ENCODE measurements around the gene SHROOM3.

SHROOM3 gene

GRCh38 chr4:76729980-76730379 is 295.0 kb downstream of the SHROOM3 start:
- no peaks in the 10 kb centered on the region for H3K36me3 ChIP-seq (ENCODE audit: control insufficient read depth, insufficient read depth, low read length)
- TF ChIP-seq CTCF (IDR thresholded peaks at IDR 0.05; ENCODE audit: insufficient read depth, low read length, poor library complexity, severe bottlenecking) = no peak
- H3K4me3 ChIP-seq (replicated peaks; ENCODE audit: low read depth, low read length) = no peak overlapping the region
- H3K27me3 ChIP-seq (replicated peaks; ENCODE audit: control insufficient read depth, insufficient read depth, low read length) = no peaks in the 10 kb centered on the region
- no peak for DNase-seq (ENCODE audit: extremely low read depth, insufficient read length)

GRCh38 chr4:76732246-76732645 is 297.2 kb downstream of the SHROOM3 start:
- Histone ChIP-seq H3K36me3 (ENCODE audit: control insufficient read depth, insufficient read depth, low read length) (no peaks in the 10 kb centered on the region), H3K4me3 (replicated peaks; ENCODE audit: low read depth, low read length) (no peak overlapping the region), H3K27me3 (replicated peaks; ENCODE audit: control insufficient read depth, insufficient read depth, low read length) (no peaks in the 10 kb centered on the region)
- no peak for TF ChIP-seq CTCF (IDR thresholded peaks at IDR 0.05; ENCODE audit: insufficient read depth, low read length, poor library complexity, severe bottlenecking)
- DNase-seq (ENCODE audit: extremely low read depth, insufficient read length) = no peak

GRCh38 chr4:76733068-76733771 is 298.2 kb downstream of the SHROOM3 start:
- TF ChIP-seq CTCF (IDR thresholded peaks at IDR 0.05; ENCODE audit: insufficient read depth, low read length, poor library complexity, severe bottlenecking) = no peak
- no peaks in the 10 kb centered on the region for H3K36me3 ChIP-seq (ENCODE audit: control insufficient read depth, insufficient read depth, low read length)
- H3K4me3 ChIP-seq (replicated peaks; ENCODE audit: low read depth, low read length) = no peak overlapping the region
- H3K27me3 ChIP-seq (replicated peaks; ENCODE audit: control insufficient read depth, insufficient read depth, low read length) = no peaks in the 10 kb centered on the region
- DNase-seq (ENCODE audit: extremely low read depth, insufficient read length) = no peak

GRCh38 chr4:76736414-76736813 is 301.4 kb downstream of the SHROOM3 start:
- no peaks in the 10 kb centered on the region; the same call in none of the 2 replicates for H3K36me3 ChIP-seq (ENCODE audit: control insufficient read depth, insufficient read depth, low read length)
- no peak for DNase-seq (ENCODE audit: extremely low read depth, insufficient read length)
- H3K27me3 ChIP-seq (replicated peaks; ENCODE audit: control insufficient read depth, insufficient read depth, low read length) = no peaks in the 10 kb centered on the region
- no peak overlapping the region for H3K4me3 ChIP-seq (replicated peaks; ENCODE audit: low read depth, low read length)
- no peak for TF ChIP-seq CTCF (IDR thresholded peaks at IDR 0.05; ENCODE audit: insufficient read depth, low read length, poor library complexity, severe bottlenecking)

- no peak for DNase-seq (ENCODE audit: extremely low read depth, insufficient read length)
- H3K36me3 ChIP-seq (ENCODE audit: control insufficient read depth, insufficient read depth, low read length) = no peaks in the 10 kb centered on the region; the same call in none of the 2 replicates
- H3K27me3 ChIP-seq (replicated peaks; ENCODE audit: control insufficient read depth, insufficient read depth, low read length) = no peaks in the 10 kb centered on the region
- TF ChIP-seq CTCF (IDR thresholded peaks at IDR 0.05; ENCODE audit: insufficient read depth, low read length, poor library complexity, severe bottlenecking) = no peak
- H3K4me3 ChIP-seq (replicated peaks; ENCODE audit: low read depth, low read length) = no peak overlapping the region
Observed at GRCh38 chr4:76737180-76737579, 302.2 kb downstream of the SHROOM3 start.

GRCh38 chr4:76737771-76738085 is 302.7 kb downstream of the SHROOM3 start:
- Histone ChIP-seq H3K4me3 (replicated peaks; ENCODE audit: low read depth, low read length) (no peak overlapping the region), H3K27me3 (replicated peaks; ENCODE audit: control insufficient read depth, insufficient read depth, low read length) (no peaks in the 10 kb centered on the region), H3K36me3 (ENCODE audit: control insufficient read depth, insufficient read depth, low read length) (no peaks in the 10 kb centered on the region; the same call in none of the 2 replicates)
- no peak for TF ChIP-seq CTCF (IDR thresholded peaks at IDR 0.05; ENCODE audit: insufficient read depth, low read length, poor library complexity, severe bottlenecking)
- no peak for DNase-seq (ENCODE audit: extremely low read depth, insufficient read length)

Measured in GM06990 (cell line).